HepG2 (cell line): Measurements from ENCODE around the gene KPNA3. TPM values are rescaled to one million over a fixed set of nuclear protein-coding genes. Genes with fewer than 3 reads are reported as not detected.

ENCODE experiments used
- ATAC-seq: fragments of 200-7000 bp; cut with Tn5 transposase; 3 replicates; pipeline ENCODE4 v1.9.1; 2020; ENCODE audit warnings: mild to moderate bottlenecking, moderate library complexity
- BruUV-seq: library from RNA; stranded (reverse); fragments of 400-500 nt; replicated peaks from 2 replicates; lab custom pipeline; 2021; lab: Mats Ljungman, UMichigan
- CTCF ChIA-PET: fragments of 300-600 bp; formaldehyde crosslinking; extraction: SDS; loops from one replicate; lab custom pipeline; 2021; ENCODE audit warnings: low total read pairs, inconsistent platforms, low intra/inter-chr PET ratio; lab: Yijun Ruan, JAX
- POLR2A ChIA-PET: fragments of 350-600 bp; sonication (Branson Sonifier 250); formaldehyde crosslinking; loops from one replicate; lab custom pipeline; 2020; ENCODE audit warnings: antibody characterized with exemption, inconsistent platforms; lab: Yijun Ruan, JAX
- DNase-seq: peaks from one replicate; pipeline ENCODE4 v3.0.0-alpha.2; 2015; ENCODE audit warnings: low spot score
- FAIRE-seq: peaks from 3 replicates; lab custom pipeline; 2011; peaks lifted over from hg19 to GRCh38; lab: Jason Lieb, UNC
- H2AFZ ChIP-seq: one replicate; pipeline ENCODE4 v1.6.1; 2011; ENCODE audit warnings: low read length, inconsistent platforms
- H3K27ac ChIP-seq: fragments of 300-600 bp; 3 replicates; pipeline ENCODE4 v1.8.0; 2011; ENCODE audit warnings: mixed run types, mild to moderate bottlenecking, mixed read lengths, low read length, inconsistent platforms; ENCODE audit not compliant: insufficient read depth; ENCODE audit errors: extremely low read length
- H3K27me3 ChIP-seq, 2 experiments: fragments of 200-600 bp in 1 of 2; 2 replicates in 1 of 2; 3 replicates in 1 of 2; pipeline versions ENCODE4 v1.6.0 to v1.8.0; 2011; ENCODE audit warnings: low read length in 2 of 2, mild to moderate bottlenecking in 2 of 2, moderate library complexity in 2 of 2, inconsistent platforms in 1 of 2; ENCODE audit not compliant: insufficient read depth in 2 of 2, control insufficient read depth in 1 of 2
- H3K36me3 ChIP-seq, 2 experiments: fragments of 200-600 bp in 1 of 2; replicated peaks in 1 of 2; 2 replicates in 1 of 2; 3 replicates in 1 of 2; pipeline versions ENCODE4 v1.5.1 to v1.8.0; 2011; ENCODE audit warnings: low read length in 2 of 2, inconsistent platforms in 1 of 2; ENCODE audit not compliant: insufficient read depth in 2 of 2, control insufficient read depth in 1 of 2
- H3K4me1 ChIP-seq: 2 replicates; pipeline ENCODE4 v1.5.1; 2012; ENCODE audit warnings: low read length, inconsistent platforms; ENCODE audit not compliant: insufficient read depth
- H3K4me2 ChIP-seq: 2 replicates; pipeline ENCODE4 v1.6.0; 2011; ENCODE audit warnings: low read depth, low read length, inconsistent platforms
- H3K4me3 ChIP-seq, 3 experiments: fragments of 200-600 bp in 1 of 3; sonication (generic), shearing (Covaris generic) in 1 of 3; replicated peaks in 1 of 3; 2 replicates each; pipeline ENCODE4 v1.5.1; 2011 to 2016; ENCODE audit warnings: low read length in 3 of 3, inconsistent platforms in 2 of 3, low read depth in 2 of 3, mild to moderate bottlenecking in 2 of 3, control low read depth in 1 of 3, mixed read lengths in 1 of 3; ENCODE audit not compliant: insufficient read depth in 1 of 3
- H3K79me2 ChIP-seq: one replicate; pipeline ENCODE4 v1.6.1; 2011; ENCODE audit warnings: low read length, inconsistent platforms; ENCODE audit not compliant: insufficient read depth
- H3K9ac ChIP-seq: 2 replicates; pipeline ENCODE4 v1.6.0; 2011; ENCODE audit warnings: mild to moderate bottlenecking, low read depth, low read length, inconsistent platforms; ENCODE audit not compliant: insufficient read depth
- H3K9me3 ChIP-seq: 2 replicates; pipeline ENCODE4 v1.5.1; 2012; ENCODE audit warnings: mild to moderate bottlenecking, low read length
- H4K20me1 ChIP-seq: 2 replicates; pipeline ENCODE4 v1.6.0; 2011; ENCODE audit warnings: inconsistent platforms, mild to moderate bottlenecking, low read length, moderate library complexity; ENCODE audit not compliant: insufficient read depth
- ATF7 ChIP-seq, 2 experiments: fragments of 450-650 bp in 1 of 2; sonication (generic) in 1 of 2; formaldehyde crosslinking in 1 of 2; IDR thresholded peaks; 2 replicates each; pipeline versions ENCODE4 v1.4.0 to v1.6.1; 2016 to 2020; ENCODE audit warnings: antibody characterized with exemption in 1 of 2, mild to moderate bottlenecking in 1 of 2, missing genetic modification reagents in 1 of 2
- GTF2F1 ChIP-seq: fragments of 150-350 bp; IDR thresholded peaks from 2 replicates; pipeline ENCODE4 v1.6.1; 2014; ENCODE audit warnings: low read length
- HHEX ChIP-seq: IDR thresholded peaks from 2 replicates; pipeline ENCODE4 v1.6.1; 2016; ENCODE audit warnings: control low read depth
- RFX3 ChIP-seq: IDR thresholded peaks from 2 replicates; pipeline ENCODE4 v1.6.1; 2016; ENCODE audit warnings: missing biosample characterization, missing genetic modification reagents
- RNF2 ChIP-seq: fragments of 450-650 bp; conservative IDR thresholded peaks from 2 replicates; pipeline ENCODE4 v1.6.1; 2016; ENCODE audit warnings: low read depth
- ZFAT ChIP-seq: sonication (generic); formaldehyde crosslinking; conservative IDR thresholded peaks from 2 replicates; pipeline ENCODE4 v1.8.1; 2023; ENCODE audit warnings: missing genetic modification reagents, inconsistent platforms
- ZIK1 ChIP-seq: sonication (generic); formaldehyde crosslinking; IDR thresholded peaks from 2 replicates; pipeline ENCODE4 v1.5.0; 2020; ENCODE audit warnings: mild to moderate bottlenecking, low read depth, missing genetic modification reagents, borderline replicate concordance
- ZKSCAN8 ChIP-seq: IDR thresholded peaks from 2 replicates; pipeline ENCODE4 v1.6.1; 2016; ENCODE audit warnings: borderline replicate concordance, missing genetic modification reagents, missing compliant biosample characterization
- ZNF234 ChIP-seq: sonication (generic); formaldehyde crosslinking; conservative IDR thresholded peaks from 2 replicates; pipeline ENCODE4 v1.5.1; 2020; ENCODE audit warnings: mild to moderate bottlenecking, missing genetic modification reagents
- ZNF333 ChIP-seq: sonication (generic); formaldehyde crosslinking; IDR thresholded peaks from 2 replicates; pipeline ENCODE4 v1.4.0; 2020; ENCODE audit warnings: mild to moderate bottlenecking, missing genetic modification reagents, borderline replicate concordance
- ZNF432 ChIP-seq: sonication (generic); formaldehyde crosslinking; IDR thresholded peaks from 2 replicates; pipeline ENCODE4 v1.5.0; 2020; ENCODE audit warnings: missing genetic modification reagents, mild to moderate bottlenecking, borderline replicate concordance
- ZNF678 ChIP-seq: sonication (generic); formaldehyde crosslinking; IDR thresholded peaks from 2 replicates; pipeline ENCODE4 v1.4.0; 2020; ENCODE audit warnings: mild to moderate bottlenecking, missing genetic modification reagents
- WGBS: methylation state at CpG from one replicate; pipeline ENCODE4 v1.1.6; 2017; ENCODE audit warnings: low lambda C conversion rate; 5-methylcytosine and 5-hydroxymethylcytosine counted together
- in situ Hi-C: cut with HindIII; loops from 2 replicates; pipeline ENCODE4 v1.10.0; 2017; ENCODE audit warnings: low pct_unique_long_range_greater_than_20kb; ENCODE audit not compliant: extremely low pct_ligation_motif_present
- intact Hi-C: fragments of 100-400 bp; cut with micrococcal nuclease; formaldehyde crosslinking; loops from one replicate; pipeline ENCODE4 v1.10.0; 2022; ENCODE audit not compliant: unreplicated experiment
- polyA plus RNA-seq, 8 experiments: library from polyadenylated mRNA; depleted of rRNA in 3 of 8; stranded (reverse) in 7 of 8; unstranded in 1 of 8; fragments of >200 nt; fragmentation: Illumina TruSeq in 4 of 8; extraction: Trizol in 4 of 8; gene quantifications; 2 replicates each; pipeline versions ENCODE4 v1.2.1 to v1.2.3, GENCODE V29; 2011 to 2016; ENCODE audit warnings: low read depth in 4 of 8, missing spikeins in 1 of 8, mixed read lengths in 1 of 8; ENCODE audit not compliant: insufficient read depth in 1 of 8
- total RNA-seq, 5 experiments: library from RNA; depleted of rRNA; stranded (reverse); fragments of >200 nt; fragmentation: Illumina TruSeq; extraction: Trizol; gene quantifications; 2 replicates each; pipeline ENCODE4 v1.2.3, GENCODE V29; 2016; ENCODE audit warnings: low read depth in 1 of 5
- TF ChIP-seq, protein P1 (sequence below): sonication (generic); formaldehyde crosslinking; conservative IDR thresholded peaks from 2 replicates; pipeline ENCODE4 v1.8.0; 2022; ENCODE audit warnings: low read depth, missing genetic modification reagents
- TF ChIP-seq, protein P2 (sequence below): sonication (generic); formaldehyde crosslinking; IDR thresholded peaks from 2 replicates; pipeline ENCODE4 v1.5.0; 2020; ENCODE audit warnings: missing genetic modification reagents

The KPNA3 gene
- total and polyA plus RNA-seq, 2 of the 13 experiments (the other 11 are each of a cell fraction or from before 2014, with no cell fraction given): 13.0 to 28.9 TPM

DNA sequence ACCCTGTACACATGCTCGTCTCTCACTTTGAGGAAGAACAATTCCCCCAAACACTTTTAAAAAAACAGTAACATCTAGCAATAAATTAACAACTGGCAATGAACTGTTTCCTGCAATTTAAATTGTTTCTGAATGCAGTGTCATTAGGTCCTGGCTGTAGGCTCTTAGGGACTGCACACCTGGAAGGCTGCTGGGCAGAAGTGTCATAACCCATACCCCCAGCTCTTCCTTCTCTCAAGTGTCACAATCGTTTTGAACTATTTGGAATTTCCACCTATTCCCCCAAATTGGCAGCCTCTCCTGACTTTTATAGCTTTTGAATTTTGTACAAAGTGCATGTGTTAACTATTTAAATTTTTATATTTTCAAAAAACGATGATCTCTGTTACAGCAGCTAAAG lies 38.2 kb upstream of the KPNA3 start:
- Histone ChIP-seq H3K36me3 (no peaks in the 10 kb centered on the region), H2AFZ (no peak overlapping the region), H4K20me1 (no peaks in the 10 kb centered on the region), H3K4me1 (peaks cover 20% of the 10 kb centered on the region), H3K79me2 (no peaks in the 10 kb centered on the region), H3K4me2 (no peak overlapping the region), H3K9ac (no peak overlapping the region), H3K9me3 (no peaks in the 10 kb centered on the region), H3K4me3 (no peak overlapping the region), H3K27me3 (no peaks in the 10 kb centered on the region)
- WGBS: 54% methylated on average over 3 of the region's 3 CpGs
- intact Hi-C loops (no loop called here), in situ Hi-C loops (no loop called here)
- ChIA-PET POLR2A (no interaction called here), CTCF (no interaction called here)
- no TSS peak for BruUV-seq
- no peak for FAIRE-seq
- no peak for DNase-seq
- no peak for ATAC-seq
- no peak for TF ChIP-seq ZIK1 (CRISPR knock-in tag)
- TF ChIP-seq, protein P1, sequence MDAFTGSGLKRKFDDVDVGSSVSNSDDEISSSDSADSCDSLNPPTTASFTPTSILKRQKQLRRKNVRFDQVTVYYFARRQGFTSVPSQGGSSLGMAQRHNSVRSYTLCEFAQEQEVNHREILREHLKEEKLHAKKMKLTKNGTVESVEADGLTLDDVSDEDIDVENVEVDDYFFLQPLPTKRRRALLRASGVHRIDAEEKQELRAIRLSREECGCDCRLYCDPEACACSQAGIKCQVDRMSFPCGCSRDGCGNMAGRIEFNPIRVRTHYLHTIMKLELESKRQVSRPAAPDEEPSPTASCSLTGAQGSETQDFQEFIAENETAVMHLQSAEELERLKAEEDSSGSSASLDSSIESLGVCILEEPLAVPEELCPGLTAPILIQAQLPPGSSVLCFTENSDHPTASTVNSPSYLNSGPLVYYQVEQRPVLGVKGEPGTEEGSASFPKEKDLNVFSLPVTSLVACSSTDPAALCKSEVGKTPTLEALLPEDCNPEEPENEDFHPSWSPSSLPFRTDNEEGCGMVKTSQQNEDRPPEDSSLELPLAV (CRISPR knock-in tag): no peak
- no peak for TF ChIP-seq ZFAT
- TF ChIP-seq ZNF678 (CRISPR knock-in tag): no peak
- no peak for TF ChIP-seq ATF7 (IDR thresholded peaks at IDR 0.05)
- TF ChIP-seq ATF7 (CRISPR knock-in tag; IDR thresholded peaks at IDR 0.05): no peak
- no peak for TF ChIP-seq ZNF333 (CRISPR knock-in tag)
- TF ChIP-seq, all 625 proteins: peak for 0
- H3K27ac ChIP-seq: no peak overlapping the region

DNA sequence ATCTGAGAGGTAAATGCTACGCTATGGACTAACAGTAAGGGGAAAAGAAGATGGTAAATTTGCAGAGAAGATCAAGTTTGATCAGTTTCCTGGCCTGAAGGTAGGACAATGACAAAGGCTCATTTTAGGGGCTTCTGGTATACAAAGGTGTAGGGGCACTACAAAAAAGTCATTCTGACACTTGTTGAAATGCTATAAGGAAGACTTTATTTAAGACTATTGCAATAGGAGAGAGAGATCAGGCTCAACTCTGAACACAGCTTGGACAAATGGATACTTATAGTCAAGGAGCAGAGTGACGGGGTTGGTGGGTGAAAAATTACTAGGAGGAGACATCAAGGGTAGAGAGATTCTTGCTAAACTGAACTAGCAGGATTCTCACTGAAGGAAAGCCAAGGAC lies 37.2 kb upstream of the KPNA3 start:
- no peak overlapping the region for H3K27ac ChIP-seq
- in situ Hi-C loops (no loop called here), intact Hi-C loops (no loop called here)
- H3K27me3 ChIP-seq: no peaks in the 10 kb centered on the region
- FAIRE-seq (no peak), DNase-seq (no peak), ATAC-seq (no peak)
- H3K4me3 ChIP-seq: no peak overlapping the region
- H3K9ac ChIP-seq: no peak overlapping the region
- H3K4me2 ChIP-seq: no peak overlapping the region
- H2AFZ ChIP-seq: no peak overlapping the region
- no peaks in the 10 kb centered on the region for H3K36me3 ChIP-seq
- ChIA-PET CTCF (no interaction called here), POLR2A (interaction anchor here (0.7 kb wide), 1 partner anchor 9 kb away, joined by 4 read pairs; no protein-coding TSS in a partner anchor)
- H3K79me2 ChIP-seq: no peaks in the 10 kb centered on the region
- TF ChIP-seq RNF2 (no peak), GTF2F1 (no peak), ZKSCAN8 (no peak), HHEX (no peak), RFX3 (CRISPR knock-in tag) (no peak), ZNF432 (CRISPR knock-in tag) (no peak), ZNF234 (CRISPR knock-in tag) (no peak)
- TF ChIP-seq, protein P2, sequence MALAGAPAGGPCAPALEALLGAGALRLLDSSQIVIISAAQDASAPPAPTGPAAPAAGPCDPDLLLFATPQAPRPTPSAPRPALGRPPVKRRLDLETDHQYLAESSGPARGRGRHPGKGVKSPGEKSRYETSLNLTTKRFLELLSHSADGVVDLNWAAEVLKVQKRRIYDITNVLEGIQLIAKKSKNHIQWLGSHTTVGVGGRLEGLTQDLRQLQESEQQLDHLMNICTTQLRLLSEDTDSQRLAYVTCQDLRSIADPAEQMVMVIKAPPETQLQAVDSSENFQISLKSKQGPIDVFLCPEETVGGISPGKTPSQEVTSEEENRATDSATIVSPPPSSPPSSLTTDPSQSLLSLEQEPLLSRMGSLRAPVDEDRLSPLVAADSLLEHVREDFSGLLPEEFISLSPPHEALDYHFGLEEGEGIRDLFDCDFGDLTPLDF: no peak
- no peaks in the 10 kb centered on the region for H3K9me3 ChIP-seq
- no peaks in the 10 kb centered on the region for H4K20me1 ChIP-seq
- peaks cover 19% of the 10 kb centered on the region for H3K4me1 ChIP-seq
- BruUV-seq: no TSS peak
- WGBS: 98% methylated on average over 2 of the region's 2 CpGs
